ENCODE results near the gene IQSEC1.

Gene IQSEC1

GRCh38 chr3:13073326-13074005, at the start of gene IQSEC1:
TSS of gene IQSEC1 (minus strand) at chr3:13073429. CDS start at chr3:13073014, 415 bp downstream.
- no peak for DNase-seq

DNA sequence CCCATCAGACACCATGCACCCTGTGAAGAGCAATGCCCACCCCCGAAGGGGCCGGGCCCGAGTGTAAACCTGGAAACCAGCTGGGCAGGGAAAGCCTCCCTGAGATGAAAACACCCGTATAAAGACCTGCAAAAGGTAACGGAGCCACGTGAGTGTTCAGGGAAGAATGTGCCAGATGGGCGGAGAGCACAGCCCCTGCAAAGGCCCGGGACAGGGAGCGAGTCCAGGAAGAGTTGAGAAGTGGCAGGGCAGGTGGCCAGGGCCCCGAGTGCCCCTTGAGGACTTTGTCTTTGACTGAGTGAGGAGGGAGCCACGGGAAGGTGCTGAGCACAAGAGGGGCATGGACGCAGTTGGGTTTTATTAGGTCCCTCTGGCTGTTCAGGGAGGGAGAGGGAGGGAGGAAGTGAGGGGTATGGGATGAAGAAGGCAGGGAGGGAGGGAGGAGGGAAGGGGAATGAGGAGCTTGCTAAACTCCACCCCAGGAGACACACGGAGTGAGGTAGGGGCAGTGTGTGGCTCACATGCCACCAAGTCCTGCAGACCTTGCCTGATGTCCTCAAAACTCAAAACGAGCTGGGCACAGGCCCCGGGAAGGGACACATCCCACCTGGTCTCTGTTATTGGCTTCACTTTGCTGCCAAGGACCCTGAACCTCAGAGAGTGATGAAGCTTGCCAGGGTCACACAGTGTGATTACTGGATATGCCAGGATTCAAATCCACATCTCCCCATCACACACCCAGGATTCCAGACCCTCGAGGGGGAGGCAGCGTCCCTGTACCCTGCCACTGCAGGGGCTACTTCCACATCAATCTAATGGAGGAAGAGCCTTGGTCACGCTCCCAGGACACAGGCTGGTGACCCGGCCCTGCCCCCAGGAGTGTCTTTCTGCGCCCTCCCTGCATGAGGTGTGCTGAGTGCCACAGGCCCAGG, 49.1 kb upstream of the IQSEC1 start:
- DNase-seq, result no peak

DNA sequence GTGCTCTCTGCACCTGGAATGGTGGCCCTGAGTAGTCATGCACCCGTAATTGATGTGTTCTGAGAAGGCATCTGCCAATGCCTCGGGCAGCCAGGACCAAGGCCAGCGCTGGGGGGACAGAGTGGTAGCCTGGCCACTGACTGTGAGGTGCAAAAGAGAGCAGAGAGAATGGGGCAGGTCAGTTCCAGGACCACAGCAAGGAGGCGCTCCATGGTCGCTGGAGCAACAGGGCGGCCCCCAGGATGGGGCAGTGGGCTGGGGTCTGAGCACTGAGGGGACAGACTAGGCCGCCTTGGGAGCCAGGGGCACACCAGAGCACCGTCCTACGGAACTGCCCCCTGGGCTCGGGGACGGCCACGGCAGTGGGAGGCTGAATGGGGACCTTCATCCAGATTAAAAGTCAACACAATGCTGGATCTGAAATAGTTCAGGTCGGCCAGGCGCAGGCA, 48.3 kb upstream of the IQSEC1 start:
- DNase-seq, result no peak

DNA sequence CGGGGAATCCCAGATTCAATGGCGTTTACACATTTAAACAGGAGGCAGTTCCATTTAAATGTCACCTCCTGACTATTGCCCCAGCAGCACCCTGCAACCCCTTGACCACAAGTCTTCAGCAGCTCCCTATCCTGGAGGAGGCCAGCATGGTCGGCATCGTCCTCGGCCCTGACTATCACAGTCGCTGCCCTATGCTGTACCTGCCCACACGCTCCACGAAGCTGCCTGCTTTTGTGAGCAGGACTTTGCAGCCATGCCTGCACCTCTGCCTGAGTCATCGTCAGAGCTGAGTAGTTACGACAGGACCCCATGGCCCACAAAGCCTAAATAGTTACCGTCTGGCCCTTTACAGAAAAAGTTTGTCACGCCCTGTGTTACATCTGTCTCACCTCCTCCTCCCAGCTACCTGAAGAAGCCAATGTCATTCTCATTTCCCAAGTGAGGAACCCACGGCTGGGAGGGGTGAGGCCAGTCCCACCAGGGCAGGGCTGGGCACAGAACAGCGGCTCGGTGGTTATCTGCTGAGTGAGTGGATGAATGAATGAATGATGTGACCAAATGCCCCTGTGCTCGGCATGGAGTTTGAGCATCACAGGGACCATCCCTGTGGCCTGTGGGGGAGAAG, 47.8 kb upstream of the IQSEC1 start:
- no peak for DNase-seq

- DNase-seq, result no peak
Measured at GRCh38 chr3:13120289-13120927, 47.2 kb upstream of the IQSEC1 start.

DNA sequence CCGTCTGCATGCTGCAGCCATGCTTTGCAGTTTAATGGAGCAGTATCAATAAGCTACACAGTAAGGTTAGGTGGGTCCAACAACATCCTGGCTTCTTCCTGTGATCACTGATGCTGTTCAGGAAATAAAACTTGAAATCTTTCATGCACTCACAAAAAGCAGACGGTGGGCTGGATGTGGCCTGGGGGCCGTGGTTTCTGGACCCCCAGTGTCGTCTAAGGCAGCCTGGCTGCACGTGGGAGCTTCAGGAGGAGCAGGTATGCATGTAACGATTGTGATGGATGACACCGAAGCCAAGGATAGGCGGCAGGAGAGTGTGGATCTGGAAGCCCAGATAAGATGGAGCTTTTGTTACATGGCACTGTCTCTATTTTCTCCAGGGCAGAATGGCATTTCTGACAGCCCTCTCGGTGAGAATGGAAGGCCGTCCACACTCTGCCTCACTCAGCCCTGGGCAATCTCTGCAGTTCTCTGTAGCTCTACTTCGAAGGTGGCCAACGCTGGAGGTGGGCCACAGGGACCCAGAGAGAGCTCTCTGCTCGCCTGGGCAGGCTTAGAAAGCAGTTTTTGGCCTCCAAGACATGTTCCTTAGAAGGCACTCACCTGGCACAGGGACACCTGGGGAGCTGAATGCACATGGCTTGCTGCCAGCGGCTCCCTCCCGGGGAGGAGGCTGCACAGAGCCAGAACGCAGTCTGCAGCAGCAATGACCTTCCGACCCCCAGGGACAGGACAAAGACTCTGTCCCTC, 46.4 kb upstream of the IQSEC1 start:
- no peak for DNase-seq

DNA sequence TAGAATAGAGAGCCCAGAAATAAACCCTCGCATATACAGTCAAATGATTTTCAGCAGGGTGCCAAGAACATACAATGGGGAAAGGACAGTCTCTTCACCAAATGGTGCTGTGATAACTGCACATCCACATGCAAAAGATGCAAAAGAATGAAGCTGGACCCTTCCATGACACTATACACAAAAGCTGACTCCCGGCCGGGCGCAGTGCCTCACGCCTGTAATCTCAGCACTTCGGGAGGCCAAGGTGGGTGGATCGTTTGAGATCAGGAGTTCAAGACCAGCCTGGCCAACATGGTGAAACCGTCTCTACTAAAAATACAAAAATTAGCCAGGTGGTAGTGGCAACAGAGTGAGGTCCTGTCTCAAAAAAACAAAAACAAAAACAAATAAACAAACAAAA, 43.2 kb upstream of the IQSEC1 start:
- no peak for DNase-seq

DNA sequence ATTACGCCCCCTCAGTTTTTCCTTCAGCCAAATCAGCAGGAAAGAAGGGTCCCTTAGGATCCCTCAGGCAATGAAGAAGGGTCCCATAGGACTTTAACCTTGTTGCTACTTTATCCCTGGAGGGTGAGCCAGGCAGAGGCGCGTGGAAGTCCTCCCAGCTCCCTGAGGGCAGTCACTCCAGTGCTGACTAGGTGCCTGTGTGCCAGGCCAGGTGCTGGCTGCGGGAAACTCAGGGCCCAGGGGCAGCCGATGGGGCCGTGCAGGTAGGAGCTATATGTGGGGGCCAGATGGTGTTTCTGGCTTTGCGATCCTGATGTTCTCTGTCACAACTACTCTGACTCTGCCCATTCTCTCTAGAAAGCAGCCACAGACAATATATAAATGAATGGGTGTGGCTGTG, 42.8 kb upstream of the IQSEC1 start:
- no peak for DNase-seq

DNA sequence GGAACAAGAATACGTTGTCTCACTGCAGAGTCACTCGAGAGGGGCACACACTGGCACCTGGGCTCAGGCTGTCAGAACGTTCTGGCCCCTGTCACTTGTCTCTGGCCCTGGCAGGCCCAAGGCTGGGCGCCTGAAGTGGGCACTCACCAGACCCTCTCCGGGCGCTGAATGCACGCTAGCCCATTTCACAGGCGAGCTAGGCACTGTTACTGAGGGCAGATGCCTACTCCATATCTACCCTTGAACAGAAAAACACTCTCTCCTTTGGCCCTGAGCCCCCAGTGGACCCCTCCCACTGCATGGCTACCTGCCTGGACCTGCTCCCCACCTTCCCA, 42.3 kb upstream of the IQSEC1 start:
- no peak for DNase-seq

GRCh38 chr3:13114811-13115575, 41.8 kb upstream of the IQSEC1 start:
- no peak for DNase-seq

GRCh38 chr3:13113346-13114330, 40.4 kb upstream of the IQSEC1 start:
- no peak for DNase-seq

GRCh38 chr3:13112521-13113345, 39.5 kb upstream of the IQSEC1 start:
- DNase-seq, result no peak

DNA sequence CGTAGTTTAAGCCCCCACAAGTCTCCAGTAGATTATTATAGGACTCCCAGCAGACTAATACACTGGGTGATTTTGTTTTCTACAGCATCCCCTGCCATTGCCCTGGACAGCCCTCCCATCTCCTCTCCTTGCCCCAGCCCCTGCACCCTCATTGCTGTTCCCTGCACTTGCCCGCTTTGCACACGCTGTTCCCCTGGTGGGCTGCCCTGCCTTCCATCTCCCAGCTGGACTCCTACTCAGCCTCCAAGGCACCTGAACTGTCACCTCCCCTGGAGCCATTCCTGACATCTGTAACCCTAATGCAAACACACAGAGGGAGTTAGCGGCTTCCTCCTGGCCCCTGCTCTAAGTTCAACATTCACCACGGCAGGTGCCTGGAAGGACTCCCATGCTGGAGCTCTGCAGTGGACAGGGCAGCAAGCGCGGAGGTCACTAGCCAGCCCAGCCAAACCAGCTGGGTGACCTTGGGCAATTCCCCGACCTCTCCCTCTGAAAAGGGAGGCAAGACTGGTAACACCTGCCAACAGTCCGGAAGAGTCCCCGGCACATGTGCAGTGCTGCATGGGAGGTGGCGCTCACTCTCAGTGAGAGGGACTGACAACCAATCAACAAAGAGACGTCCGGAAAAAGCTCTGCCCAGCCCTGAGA, 38.8 kb upstream of the IQSEC1 start:
- DNase-seq, result no peak

GRCh38 chr3:13111173-13111872, 38.1 kb upstream of the IQSEC1 start:
- DNase-seq, result no peak

DNA sequence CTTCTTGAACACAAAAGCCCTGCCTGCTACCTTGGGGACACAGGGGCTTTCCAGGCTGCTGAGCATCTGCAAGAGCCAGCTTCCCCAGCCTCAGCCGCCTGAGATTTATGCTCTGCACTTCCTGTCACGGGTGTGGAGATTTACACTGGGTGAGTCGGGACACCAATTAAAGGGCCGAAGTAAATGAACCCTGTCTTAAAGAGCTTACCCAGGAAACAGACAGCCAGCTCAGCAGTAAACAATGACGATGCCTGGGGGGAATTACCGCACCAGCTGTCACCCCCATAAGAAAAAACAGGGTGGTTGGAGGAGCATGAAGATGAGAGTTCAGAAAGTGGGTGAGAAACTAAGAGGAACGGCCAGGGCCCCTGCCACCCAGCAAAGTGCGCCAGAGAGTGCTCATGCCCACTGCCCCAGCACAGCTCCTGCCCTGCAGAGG, 37.5 kb upstream of the IQSEC1 start:
- no peak for DNase-seq

DNA sequence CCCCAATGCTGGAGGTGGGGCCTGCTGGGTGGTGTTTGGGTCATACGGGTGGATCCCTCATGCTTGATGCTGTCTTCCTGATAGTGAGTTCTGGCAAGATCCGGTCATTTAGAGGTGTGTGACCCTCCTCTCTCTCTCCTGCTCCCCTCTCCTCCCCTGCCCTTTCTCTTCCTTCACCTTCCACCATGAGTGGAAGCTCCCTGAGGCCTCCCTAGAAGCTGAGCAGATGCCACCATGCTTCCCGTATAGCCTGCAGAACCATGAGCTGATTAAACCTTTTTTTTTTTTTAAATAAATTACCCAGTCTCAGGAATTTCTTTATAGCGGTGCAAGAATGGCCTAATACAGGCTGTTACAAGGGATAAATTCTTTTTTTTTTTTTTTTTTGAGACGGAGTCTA, 36.3 kb upstream of the IQSEC1 start:
- DNase-seq, result no peak

GRCh38 chr3:13108861-13109260, 35.6 kb upstream of the IQSEC1 start:
- no peak for DNase-seq

DNA sequence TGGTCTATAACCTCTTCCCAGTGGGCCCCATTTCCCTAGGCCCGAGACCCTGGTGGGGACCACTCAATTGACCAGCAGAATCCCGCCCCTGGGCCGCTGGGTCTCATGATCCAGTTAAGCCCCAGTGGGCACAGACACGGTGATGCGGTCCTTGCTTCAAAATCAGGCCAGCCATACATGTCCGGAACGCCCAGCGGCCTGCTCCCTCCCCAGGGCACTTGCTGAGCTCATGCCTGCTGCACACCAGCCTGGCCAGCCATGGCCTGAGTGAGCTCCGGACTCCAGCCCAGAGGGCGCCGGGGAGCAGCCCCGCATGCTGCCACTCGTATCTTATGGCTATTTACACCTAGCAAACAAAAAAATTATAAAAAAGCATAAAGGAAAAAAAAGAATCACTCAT, 34.4 kb upstream of the IQSEC1 start:
- no peak for DNase-seq
